ENCODE data around the gene ISCA2. TPM values are rescaled to one million over a fixed set of nuclear protein-coding genes. Genes with fewer than 3 reads are reported as not detected.

The ISCA2 gene
- total and polyA plus RNA-seq, 2 donors (not counting 3 experiments of a cell fraction or from before 2014, with no cell fraction given), result 22.6 to 25.7 TPM

DNA sequence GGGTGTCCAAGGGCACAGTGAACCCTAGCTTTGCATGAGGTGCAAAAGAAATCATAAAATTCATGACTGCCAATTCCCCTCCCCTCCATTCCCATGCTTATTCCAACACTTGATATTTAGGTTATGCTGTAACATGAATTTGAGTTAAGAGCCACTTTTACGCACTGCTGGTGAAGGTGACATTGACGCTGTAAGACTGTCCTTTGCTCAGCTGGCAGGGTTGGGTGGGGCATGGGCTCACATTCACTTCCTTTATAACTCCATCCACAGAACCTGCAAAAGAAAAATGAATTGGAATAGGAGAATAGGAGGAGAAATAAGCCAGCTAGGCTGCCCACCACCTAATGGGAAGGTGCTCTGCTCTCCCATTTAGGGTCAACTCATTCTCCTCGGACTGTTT is 7.4 kb upstream of the ISCA2 start:
- intact Hi-C loops (cut with micrococcal nuclease), result loop anchor here (2.0 kb wide), 1 partner anchor 809 kb away; no protein-coding TSS in a partner anchor
- Histone ChIP-seq H3K4me2 (ENCODE audit: insufficient read depth, low read length) (peak overlapping the region; percentile 44), H3K9me3 (replicated peaks; ENCODE audit: control insufficient read depth, insufficient read depth, low read length) (no peaks in the 10 kb centered on the region), H2AFZ (ENCODE audit: low read depth, low read length) (no peak overlapping the region), H3K9ac (replicated peaks; ENCODE audit: extremely low read depth, insufficient read depth, low read length) (no peak overlapping the region), H4K20me1 (replicated peaks; ENCODE audit: control insufficient read depth, extremely low read depth, insufficient read depth, low read length) (no peaks in the 10 kb centered on the region), H3K9me1 (replicated peaks; ENCODE audit: control insufficient read depth, extremely low read depth, insufficient read depth, low read length) (no peaks in the 10 kb centered on the region), H3K4me1 (ENCODE audit: control insufficient read depth, extremely low read depth, insufficient read depth, low read length) (peaks cover 51% of the 10 kb centered on the region), H3K4me3 (replicated peaks in 1 of 3; ENCODE audit: insufficient read depth in 1 of 3, low read depth in 1 of 3, low read length in 3 of 3) (no peak overlapping the region), H3K27ac (ENCODE audit: insufficient read depth, low read depth, low read length) (peak overlapping the region; percentile 33), H3K36me3 (ENCODE audit: control insufficient read depth in 2 of 2, extremely low read depth in 1 of 2, insufficient read depth in 2 of 2, low read length in 2 of 2) (peaks cover 10% of the 10 kb centered on the region in 2 experiments), H3K79me2 (ENCODE audit: control insufficient read depth, insufficient read depth, low read length) (peaks cover 18% of the 10 kb centered on the region), H3K27me3 (ENCODE audit: control insufficient read depth in 2 of 2, insufficient read depth in 2 of 2, low read length in 2 of 2) (no peaks in the 10 kb centered on the region)
- DNase-seq (ENCODE audit: low read depth, low spot score), result no peak
- ChIA-PET CTCF (interaction anchor here (1.5 to 1.7 kb wide), 2 partner anchors 21 to 375 kb away, joined by 3 to 4 read pairs; no protein-coding TSS in a partner anchor), POLR2A (no interaction called here)
- no peak for FAIRE-seq
- TF ChIP-seq CTCF (IDR thresholded peaks at IDR 0.05; ENCODE audit: extremely low read depth in 1 of 2, insufficient read depth in 1 of 2, low read depth in 1 of 2, low read length in 2 of 2) (no peak), MYC (IDR thresholded peaks at IDR 0.05; ENCODE audit: low read depth, low read length) (no peak), JUN (IDR thresholded peaks at IDR 0.05; ENCODE audit: borderline replicate concordance, insufficient read depth, insufficient read length, low read depth) (no peak), FOS (IDR thresholded peaks at IDR 0.05; ENCODE audit: borderline replicate concordance, insufficient read depth, low read length) (no peak), EZH2 (IDR thresholded peaks at IDR 0.05; ENCODE audit: borderline replicate concordance, low read depth, low read length, severe bottlenecking) (no peak), MAX (IDR thresholded peaks at IDR 0.05; ENCODE audit: insufficient read depth, insufficient read length) (no peak), POLR2AphosphoS5 (IDR thresholded peaks at IDR 0.05; ENCODE audit: insufficient read depth, low read depth, low read length) (no peak), GATA2 (IDR thresholded peaks at IDR 0.05; ENCODE audit: insufficient read depth, insufficient read length, low read depth, low read length) (no peak)
- BruUV-seq (replicated peaks), result no TSS peak
- dilution Hi-C loops (cut with MboI; ENCODE audit: extremely low pct_ligation_motif_present, low sequenced_read_pairs), result no loop called here
